GM19240 (cell line): ENCODE data around the gene EXOC3L1.
A peak's percentile ranks its signal among the peaks of the same experiment; 100 is the strongest.

Experiments
- DNase-seq: peaks from one replicate; pipeline ENCODE4 v3.0.0; 2011; ENCODE audit warnings: low spot score; ENCODE audit not compliant: insufficient read length

Gene EXOC3L1, protein sequence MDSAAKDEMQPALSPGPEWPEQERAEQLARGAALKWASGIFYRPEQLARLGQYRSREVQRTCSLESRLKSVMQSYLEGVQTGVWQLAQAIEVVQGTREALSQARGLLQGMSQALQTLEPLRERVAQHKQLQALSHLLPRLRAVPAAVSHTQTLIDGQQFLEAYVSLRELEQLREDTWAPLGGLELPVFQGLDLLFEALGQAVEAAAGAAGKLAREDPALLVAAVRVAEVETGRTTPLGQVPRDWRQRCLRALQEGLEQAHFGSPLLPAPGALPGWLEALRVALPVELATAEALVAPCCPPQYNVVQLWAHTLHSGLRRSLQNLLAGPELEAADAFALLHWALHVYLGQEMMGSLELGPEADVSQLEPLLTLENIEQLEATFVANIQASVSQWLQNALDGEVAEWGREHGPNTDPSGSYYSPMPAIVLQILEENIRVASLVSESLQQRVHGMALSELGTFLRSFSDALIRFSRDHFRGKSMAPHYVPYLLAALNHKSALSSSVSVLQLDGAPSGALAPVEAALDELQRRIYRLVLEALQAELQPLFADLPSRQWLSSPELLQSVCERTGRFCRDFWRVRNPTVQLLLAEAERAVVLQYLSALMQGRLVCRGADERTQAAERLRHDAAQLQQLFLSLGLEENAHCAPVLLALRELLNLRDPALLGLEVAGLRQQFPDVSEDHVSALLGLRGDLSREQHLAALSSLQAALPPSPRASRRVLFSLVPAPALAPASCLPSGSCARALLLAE

DNA sequence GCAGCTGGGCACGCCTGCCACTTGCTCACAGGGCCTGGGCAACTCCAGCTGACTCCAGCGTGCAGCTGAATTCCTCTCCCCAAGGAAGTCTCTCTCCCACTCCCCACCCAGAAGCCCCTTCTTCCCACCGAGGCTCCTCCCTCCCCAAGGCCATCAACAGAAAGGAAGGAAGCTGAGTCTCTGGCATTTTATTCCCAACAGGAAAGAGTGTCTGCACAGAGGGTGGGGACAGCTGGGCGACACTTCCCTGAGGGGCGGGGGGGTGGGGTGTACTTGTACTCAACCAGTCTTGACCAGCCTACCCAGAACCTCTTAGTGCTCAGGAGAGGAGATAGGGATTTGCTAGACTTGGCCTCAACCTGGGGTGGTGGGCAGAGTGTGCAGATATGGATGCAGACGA lies at the start of gene EXOC3L1:
Gene EXOC3L1 (minus strand): TSS at position 96 of the 400 bp plus-strand sequence. CDS start 460 bp downstream, outside the sequence.
- no peak for DNase-seq

DNA sequence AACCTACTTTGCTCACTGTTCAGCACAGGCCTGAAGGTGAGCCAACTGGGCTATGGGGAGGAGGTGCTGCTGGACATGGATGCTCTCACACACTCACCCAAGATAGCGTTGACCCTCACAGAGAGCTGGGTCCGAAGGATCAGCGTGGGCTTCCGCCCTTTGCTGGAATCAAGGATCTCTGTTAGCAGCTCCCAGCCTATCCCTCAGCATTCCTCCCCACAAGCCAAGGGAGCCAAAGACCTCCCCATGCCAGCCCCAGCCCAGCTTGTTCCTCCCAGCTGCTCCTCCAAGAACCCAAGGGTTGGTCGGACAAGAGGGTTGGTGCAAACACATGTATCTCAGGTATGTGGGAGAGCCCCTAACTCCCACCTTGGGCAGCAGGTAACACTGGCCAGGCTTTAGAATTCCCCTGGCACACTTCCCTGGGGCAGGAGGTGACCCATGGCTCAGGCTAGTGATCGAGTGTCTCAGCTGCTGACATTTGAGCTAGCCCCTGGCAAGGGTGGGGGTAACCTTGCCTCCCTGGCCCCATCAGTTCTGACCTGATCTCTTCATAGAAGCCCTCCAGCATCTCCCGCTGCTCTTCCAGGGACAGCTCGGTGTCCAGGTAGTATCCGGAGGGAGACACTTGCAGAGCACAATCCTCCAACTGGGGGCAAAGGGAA lies 49.0 kb upstream of the EXOC3L1 start:
- no peak for DNase-seq

DNA sequence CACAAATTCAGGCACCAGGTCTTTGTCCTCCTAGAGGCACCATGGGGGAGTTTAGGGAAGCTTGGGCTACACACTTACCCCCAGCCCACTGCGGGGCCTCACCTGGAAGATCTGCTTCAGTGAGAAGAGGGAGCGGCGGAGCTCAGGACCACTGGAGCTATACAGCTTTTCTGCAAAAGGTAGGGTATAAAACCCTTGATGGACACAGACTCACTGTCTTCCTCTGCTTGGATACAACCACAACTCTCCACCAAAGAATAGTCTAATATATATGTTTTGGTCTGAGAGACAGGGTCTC lies 48.3 kb upstream of the EXOC3L1 start:
- DNase-seq: no peak

- DNase-seq: no peak
These were observed 47.7 kb upstream of the EXOC3L1 start for GRCh38 chr16:67237396-67238277.

- peak; percentile 30 for DNase-seq
These were observed 46.8 kb upstream of the EXOC3L1 start for GRCh38 chr16:67236563-67237395.

DNA sequence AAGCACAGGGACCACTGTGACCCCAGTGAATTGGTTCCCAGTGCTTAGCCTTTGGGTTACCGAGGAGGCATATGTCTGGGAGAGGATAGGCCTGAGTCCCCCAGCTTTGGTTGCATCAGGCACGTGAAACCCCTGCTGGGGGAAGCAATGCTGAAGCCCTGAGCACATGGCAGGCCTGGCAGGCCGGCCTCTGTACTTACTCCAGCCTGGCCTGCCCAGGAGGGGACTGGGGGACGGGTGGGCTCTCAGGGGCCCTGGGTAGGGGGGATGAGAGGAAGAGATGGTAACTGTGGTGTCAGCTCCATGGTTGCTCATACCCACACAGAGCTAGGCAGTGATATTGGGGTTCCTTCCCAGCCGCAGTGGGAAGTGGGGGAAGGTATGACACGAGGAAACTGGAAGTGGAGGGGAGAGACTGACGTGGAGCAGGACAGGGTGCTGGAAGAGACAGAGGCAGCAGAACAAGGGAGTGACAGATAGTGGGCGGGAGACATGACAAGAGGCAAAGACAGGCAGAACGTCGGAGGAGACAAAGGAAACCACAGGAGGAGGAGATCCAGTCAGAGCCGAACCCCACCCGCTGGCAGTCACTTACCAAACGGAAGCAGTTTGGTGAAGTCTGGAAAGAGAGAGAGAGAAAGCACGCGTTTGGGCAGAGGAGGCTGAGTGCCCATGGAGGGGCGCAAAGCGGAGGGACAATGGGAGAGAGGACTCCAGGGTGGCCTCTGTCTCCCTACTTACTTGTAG lies 46.1 kb upstream of the EXOC3L1 start:
- no peak for DNase-seq

- no peak for DNase-seq
These were observed 44.3 kb upstream of the EXOC3L1 start for GRCh38 chr16:67234180-67234597.

DNA sequence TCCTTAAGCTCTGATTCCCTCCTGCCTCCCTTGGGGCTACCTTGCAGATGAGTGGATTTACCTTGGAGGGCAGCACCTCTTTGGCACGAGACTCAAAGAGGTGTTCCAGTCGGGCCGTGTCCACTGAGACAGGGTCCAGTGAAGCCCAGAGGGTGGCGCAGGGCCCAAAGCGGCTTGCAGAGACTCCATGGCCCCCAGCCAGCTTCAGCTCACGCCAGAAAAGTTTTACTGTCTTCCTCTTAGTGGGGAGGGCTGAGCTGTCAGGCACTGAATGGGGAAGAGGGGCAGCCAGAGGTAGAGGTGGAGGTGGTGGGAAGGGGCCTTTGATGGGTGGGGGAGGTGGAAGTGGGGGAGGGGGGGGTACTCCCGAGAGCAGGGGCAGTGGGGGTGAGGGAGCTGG lies 43.7 kb upstream of the EXOC3L1 start:
- no peak for DNase-seq

DNA sequence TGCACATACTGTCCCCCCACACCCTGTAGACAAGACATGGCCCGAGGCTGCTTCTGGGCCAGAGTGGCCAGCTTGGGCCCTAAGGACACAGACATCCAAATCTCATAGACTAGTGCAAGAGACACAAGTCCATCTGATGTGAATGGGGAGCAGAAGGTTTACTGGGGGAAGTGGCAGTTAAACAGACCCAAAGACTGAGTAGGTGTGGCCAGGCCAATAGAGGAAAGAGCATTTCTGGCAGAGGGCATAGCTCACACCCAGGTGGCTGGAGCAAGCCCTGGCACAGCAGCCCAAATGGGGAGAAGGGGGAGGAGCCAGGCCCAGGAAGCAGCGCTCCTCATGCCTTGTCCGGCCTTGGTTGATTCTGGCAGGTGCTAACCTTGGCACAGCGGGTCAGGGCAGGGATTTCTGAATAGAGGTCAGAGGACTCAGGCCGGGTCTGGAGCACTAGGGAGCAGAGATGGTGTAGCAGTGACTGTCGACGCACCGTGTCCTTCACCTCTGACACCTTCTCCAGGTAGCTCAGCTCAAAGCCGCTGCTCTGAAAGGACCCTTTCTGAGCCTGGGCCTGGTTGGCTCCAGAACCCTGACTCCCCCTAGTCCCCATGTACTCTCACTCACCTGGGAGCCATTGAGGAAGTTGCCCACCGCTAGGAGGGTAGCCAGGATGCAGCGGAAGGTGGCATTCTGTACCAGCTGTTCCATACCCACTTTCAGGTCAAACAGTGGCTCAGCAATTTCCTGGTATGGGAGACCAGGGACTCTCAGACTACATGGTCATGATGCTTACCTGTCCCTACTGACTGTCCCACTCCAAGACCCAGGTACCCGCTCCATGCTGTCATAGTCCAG lies 41.1 kb upstream of the EXOC3L1 start:
- no peak for DNase-seq

DNA sequence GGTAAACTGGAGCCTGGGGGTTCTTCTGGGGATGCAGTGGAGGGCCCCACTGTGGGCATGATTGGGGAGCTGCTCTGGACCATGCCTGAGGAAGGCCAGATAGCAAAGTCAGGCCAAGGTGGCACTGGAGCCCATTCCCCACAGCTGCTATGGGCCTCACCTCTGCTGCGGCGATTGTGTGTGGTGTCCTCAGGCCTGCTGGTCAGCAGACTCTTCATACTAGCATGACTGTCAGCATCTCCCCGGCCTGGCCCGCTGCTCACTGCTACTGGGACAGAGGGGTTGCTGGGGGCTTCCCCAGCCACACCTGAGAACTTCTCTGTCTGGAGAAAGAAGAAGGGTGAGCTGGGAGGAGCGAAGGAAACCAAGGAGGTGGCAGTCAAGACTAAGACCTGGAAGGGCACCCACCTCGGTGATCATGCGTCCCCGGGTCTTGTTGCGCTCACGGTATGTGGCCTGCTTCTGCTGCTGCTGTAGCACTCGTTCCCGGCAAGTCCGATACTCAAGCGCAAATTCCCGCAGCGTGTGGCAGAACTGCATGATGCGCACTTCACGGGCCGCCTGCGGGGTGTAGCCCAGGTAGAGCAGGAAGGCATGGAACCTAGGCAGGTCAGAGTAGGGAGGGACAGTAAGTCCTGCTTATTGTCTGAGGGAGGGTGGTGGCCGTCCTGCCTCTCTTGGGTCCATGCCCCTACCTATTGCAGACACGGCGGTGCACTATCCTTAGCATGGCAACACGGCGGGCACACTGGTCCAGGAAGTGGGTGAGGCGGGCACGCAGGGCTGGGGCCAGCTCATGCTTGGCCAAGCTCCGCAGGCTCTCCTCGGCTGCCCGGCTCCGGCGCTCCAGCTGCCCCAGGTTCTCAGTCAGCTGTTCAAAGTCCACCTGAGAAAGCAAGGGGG lies 40.2 kb upstream of the EXOC3L1 start:
- DNase-seq: no peak

GRCh38 chr16:67228905-67229304 lies 39.0 kb upstream of the EXOC3L1 start:
- DNase-seq: no peak

DNA sequence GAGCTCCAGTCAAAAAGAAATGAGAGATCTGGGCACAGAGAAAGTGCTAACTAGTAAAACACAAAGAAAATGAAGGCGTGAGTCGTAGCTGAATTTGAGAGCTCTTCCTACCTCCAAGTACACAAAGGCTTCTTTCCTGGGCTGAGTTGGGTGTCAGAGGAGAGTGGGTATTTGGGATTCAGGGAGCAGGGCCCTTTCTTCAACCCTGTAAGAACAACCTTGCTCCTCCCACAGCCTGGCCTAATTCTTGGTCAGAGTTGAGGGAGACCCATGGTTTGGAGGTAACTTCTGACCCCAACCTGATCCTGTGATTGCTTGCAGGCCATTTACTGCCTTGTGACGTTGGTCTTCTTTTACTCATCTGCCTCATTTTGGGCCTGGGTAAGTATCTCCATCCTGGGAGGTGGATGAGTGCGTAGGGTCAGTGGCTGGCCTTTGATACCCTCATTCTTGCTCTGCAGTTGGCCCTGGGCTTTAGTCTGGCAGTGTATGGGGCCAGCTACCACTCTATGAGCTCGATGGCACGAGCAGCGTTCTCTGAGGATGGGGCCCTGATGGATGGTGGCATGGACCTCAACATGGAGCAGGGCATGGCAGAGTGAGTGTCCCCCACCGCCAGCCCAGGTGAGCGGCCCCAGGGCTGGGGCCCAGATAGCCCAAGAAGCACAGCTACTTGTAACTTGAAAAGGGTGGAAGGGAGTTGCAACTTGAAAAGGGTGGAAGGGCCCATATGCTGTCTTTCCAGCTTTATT lies 38.3 kb upstream of the EXOC3L1 start:
- DNase-seq: no peak

GRCh38 chr16:67227567-67227921 lies 37.6 kb upstream of the EXOC3L1 start:
- no peak for DNase-seq

GRCh38 chr16:67226804-67227566 lies 37.0 kb upstream of the EXOC3L1 start, which contains the start of gene TMEM208:
TMEM208 (plus strand) TSS chr16:67227130; CDS start chr16:67227219, 89 bp downstream.
- peak; percentile 100 for DNase-seq

DNA sequence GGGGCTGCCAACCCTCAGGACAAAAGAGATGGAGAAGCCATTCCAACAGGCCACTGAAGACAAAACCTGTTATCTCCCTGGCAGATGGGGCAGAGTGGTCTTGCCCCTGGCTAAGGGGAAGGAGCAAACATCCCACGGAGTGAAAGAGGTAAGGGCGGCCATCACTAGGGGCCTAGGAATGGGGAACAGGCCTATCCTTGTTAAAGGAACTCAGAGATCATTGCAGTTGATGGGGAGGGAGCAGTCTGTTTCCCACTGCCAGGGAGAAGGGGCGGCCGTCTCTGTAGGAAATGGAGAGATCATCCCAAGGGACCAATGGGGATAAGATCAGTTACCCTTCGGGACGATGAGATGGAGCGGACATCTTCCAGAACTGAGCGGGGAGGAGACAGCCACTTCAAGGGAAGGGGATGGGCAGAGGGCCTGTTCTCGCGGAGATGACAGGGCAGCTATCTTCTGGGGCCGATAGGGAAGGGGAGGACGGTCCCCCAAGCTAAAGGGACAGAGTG lies 36.4 kb upstream of the EXOC3L1 start:
- DNase-seq: no peak

DNA sequence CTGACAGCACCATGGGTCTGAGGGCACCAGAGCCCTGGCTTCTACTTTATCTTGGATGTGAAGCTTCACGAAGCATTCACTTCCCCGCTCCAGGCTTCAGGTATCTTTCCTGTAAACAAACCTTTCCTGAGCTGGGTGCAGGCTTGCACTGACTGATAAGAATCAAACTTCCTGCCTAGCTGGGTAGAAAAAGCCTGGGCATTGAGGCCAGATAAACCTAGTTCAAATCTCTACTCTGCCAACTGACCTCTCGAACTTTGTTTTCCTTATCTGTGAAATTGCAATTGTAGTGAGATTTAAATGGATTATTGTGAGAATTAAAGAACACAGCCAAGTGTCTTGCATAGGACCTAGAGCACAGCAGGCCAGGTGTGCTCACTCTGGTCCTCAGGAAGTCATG lies 34.1 kb upstream of the EXOC3L1 start:
- no peak for DNase-seq
